ENCODE data around the gene DMPK.

GRCh38 chr19:45779231-45780145 is 2.8 kb downstream of the DMPK start:
- TF ChIP-seq POLR2A (IDR thresholded peaks at IDR 0.05) (peak in 1 of 3 donors; percentile 21), CTCF (IDR thresholded peaks at IDR 0.05) (peak; percentile 52 to 86 (median 70))

Measured in body of pancreas (tissue), 4 donors.